Cardiac septum (tissue), 1 donor: ENCODE results near the gene AFF3. TPM values are rescaled to one million over a fixed set of nuclear protein-coding genes. Genes with fewer than 3 reads are reported as not detected.

Source experiments
- DNase-seq: peaks from one replicate; pipeline ENCODE4 v3.0.0-alpha.2; 2020; ENCODE audit warnings: low spot score
- intact Hi-C: fragments of 100-400 bp; cut with DNase I; formaldehyde crosslinking; loops from one replicate; pipeline ENCODE4 v1.14.0; 2022
- total RNA-seq: library from RNA; stranded (reverse); fragmentation: NEBNext Ultra II Directional; extraction: Animal tissue kit (Norgen Biotek cat#: 25700); gene quantifications from one replicate; pipeline ENCODE4 v1.2.1, GENCODE V29; 2021
- donor health status: DM: no; HTN: no; CAD: no.

Gene AFF3
- total RNA-seq, 1 donor from 2014 or later = 6.7 TPM

DNA sequence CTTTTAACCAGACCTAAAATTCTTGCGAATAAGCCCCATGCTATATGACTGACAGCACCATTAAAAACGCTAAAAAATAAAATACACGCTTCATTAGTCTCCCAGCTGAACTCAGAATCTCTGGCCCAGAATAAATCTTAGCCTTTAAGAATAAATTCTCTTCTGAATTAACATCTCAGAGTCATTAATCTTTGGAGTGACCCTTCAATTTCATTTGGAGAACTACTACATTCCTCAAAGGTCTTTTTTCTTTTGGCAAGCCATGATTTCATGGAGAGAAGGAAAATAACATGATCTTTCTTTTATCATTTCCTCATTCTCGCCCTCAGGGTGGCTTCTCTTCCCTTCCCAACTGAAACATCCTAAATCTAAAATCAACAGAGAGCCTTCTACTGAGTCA lies 259.0 kb downstream of the AFF3 start:
- no peak for DNase-seq
- intact Hi-C loops = no loop called here

DNA sequence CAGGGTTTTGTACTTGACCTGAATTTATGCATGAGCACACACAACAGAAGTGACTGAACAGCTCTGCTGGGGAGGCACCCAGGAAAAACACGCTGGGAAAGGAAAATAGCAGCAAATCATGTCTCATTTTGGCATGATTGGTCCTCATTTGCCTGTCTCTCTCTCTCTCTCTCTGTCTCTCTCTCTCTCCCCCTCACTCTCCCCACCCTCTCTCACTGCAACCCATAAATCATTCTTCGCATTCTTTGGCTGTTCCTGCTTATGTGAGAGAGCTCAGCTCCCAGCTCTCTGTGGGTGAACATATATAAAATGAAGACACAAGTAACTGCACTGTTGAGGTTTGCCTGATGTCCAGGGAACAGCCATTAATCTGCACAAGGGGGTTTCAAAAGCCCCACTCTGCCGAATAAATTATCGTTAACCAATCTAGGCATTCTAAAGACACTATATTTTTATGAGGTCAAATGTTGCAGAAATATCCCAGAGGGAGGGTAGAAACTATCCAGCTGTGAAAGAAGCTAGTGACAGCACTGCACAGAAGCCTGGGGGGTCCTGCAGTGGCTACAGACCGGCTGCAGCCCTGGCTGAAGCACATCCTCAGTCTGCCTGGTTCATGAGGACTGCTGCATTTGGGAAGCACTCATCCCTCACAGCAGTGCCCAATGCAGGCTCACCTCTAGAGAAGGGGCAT lies 260.3 kb downstream of the AFF3 start:
- intact Hi-C loops = no loop called here

GRCh38 chr2:99880964-99881294 lies 261.5 kb downstream of the AFF3 start:
- intact Hi-C loops = no loop called here
- no peak for DNase-seq

More for the DNA sequence above, 260.3 kb downstream of the AFF3 start:
- DNase-seq = no peak

- intact Hi-C loops = no loop called here
- DNase-seq = no peak
Measured at GRCh38 chr2:99880148-99880963, 262.0 kb downstream of the AFF3 start.

DNA sequence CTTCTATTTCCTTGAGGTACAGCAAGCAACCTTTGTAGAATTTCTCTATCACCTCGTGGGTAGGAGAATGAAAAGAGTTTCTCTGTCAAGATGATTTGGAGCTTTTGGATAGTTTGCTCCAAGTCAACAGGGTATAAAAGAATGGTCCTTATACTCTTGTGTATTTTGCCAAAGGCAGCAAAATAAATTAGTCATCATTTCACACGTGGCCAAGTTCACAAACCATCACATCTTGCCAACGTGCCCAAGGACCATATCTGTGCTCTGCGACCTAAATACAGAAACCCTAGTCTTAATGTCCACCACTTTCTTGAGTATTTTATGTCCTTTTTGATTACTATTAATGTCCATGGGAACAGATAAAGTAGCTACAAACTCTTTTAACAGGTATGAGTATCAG lies 262.9 kb downstream of the AFF3 start:
- DNase-seq = no peak
- intact Hi-C loops = no loop called here

DNA sequence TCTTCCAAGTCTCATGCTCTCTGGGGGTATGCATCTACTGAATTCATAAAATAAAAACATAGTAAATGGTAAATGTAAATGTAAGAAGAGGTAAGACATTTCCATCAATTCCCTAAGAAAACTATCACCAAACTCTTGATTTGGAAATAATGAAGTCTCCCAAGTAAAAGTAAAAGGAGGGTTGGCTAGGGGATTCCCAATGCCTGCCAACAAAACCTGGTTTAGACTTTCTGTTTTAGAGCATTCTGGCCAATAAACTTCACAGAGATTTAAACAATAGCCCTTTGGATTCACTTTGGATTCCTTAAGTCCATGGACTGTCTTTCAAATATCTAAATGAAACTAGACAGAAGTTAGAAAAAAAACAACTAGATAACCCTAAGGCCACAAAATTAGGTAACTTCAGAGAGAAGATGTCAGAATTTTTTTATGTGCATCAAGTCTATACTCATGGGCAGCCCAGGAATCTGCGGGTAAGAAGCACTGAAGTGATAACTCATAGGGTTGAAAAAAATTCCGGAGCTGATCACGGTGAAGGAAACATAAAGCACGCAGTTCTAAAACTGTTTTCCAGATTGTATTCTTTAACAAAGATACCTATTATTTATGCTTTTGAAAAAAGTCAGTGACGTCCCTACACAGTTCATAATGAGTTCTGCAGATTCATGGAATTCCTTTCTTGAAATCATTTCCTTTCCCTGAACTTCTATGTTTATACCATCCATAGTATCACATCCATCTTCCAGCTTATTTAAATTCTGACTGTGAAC lies 263.6 kb downstream of the AFF3 start:
- intact Hi-C loops = no loop called here
- DNase-seq = no peak

DNA sequence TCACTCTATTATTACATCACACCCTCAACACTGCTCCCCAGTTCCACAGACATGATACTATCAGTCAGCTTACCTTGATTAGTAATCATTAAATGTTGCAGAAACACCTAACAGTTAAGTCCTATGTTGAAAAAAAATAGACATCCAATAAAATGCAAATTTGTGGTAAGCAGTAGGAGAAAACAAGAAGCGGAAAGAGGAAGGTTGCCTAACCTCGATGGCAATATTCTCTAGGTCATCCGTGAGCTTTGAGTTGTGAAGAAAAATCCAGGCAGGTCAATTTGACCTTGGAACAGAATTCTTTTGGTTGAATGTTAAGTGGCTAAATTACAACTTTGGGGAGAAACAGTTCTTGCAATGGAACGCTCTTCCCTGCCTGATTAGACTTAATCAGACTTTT lies 264.4 kb downstream of the AFF3 start:
- intact Hi-C loops = no loop called here
- DNase-seq = no peak

- DNase-seq = no peak
- intact Hi-C loops = no loop called here
Measured at GRCh38 chr2:99876956-99877355, 265.4 kb downstream of the AFF3 start.

GRCh38 chr2:99875627-99876201 lies 266.7 kb downstream of the AFF3 start:
- intact Hi-C loops = no loop called here
- no peak for DNase-seq

GRCh38 chr2:99868260-99868659 lies 274.1 kb downstream of the AFF3 start:
- intact Hi-C loops = no loop called here
- no peak for DNase-seq

GRCh38 chr2:99867770-99868169 lies 274.6 kb downstream of the AFF3 start:
- no peak for DNase-seq
- intact Hi-C loops = no loop called here

DNA sequence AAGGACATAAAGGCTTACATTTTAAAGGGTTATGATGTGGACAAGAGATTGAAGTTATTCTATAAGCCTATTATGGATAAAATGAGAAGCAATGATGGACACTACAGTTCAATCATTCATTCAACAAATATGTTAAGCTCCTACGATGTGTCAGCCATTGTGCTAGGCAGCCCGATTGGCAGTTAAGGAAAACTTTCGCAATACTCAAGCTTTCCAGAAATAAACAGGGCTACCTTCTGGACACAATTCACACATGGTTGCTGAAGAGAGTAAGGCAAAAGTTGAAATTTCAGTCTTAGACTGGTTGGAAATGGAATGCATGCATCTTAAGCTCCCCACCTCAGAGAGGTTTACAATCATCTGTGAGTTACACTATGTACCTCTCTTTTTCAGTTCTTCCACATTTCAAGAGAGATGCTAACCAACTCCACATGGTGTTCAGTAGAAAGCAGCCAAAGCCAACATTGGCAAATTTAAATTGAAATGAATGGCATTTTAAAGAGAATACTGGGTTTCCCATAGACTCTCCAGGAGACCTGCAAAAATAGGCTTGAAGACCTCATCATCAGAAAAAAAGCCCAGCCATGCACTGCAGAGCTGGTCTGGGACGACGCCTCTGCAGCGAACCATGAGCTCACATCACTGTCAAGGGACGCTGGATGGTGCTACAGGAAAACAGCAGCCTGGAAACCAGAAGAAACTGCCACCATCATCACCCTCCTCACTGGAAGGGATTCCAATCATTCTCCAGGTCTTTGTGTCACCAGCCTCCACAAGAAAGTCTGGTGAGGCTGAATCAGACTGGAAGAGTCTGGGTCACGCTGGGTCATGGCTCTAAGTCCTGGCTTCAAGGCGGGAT lies 276.3 kb downstream of the AFF3 start:
- DNase-seq = no peak
- intact Hi-C loops = no loop called here

DNA sequence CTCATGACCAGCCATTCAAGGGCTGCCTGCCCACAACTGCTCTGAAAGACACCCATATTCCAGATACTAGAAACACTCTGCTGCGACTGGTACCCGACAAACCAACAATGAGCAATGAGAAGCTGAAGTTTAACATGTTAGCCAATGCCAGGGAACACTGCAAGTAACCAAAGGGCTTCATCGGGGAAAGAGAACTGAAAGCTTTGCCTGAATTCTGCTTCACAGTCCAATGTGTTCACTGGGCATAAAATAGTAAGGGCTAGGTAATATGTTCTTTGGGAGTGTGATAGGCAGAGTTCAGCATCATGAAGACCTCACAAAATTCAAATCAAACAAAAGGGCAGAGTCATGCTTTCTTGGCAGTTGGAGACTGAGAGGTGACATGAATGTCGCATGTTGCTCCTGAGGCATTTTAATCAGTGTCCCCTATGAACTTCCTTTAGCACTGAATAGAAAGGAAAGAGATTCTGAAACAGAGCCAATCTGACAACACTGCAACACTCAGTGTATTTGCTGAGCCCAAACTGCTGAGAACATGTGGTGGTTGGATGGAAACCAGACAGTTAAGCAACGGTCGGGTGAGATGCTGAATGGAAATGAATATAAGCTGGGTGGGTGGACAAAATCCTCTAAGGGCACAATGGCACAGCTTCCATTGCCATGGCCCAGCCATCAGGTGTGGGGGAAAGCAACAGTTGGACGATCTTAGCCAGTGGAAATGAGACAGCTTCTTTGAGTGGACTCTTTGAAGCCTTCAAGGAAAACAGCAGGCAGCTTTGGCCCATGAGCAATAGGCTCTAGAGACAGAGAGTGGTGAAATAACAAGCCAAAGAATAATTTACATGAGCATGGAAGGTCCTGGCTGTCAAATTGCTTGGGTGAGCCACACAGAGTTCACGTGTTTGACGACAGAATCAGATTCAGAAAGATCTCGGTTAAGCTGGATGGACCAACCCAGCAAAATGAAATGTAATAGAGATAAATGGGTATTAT lies 277.5 kb downstream of the AFF3 start:
- intact Hi-C loops = no loop called here
- DNase-seq = no peak

GRCh38 chr2:99863903-99864270 lies 278.5 kb downstream of the AFF3 start:
- intact Hi-C loops = no loop called here

GRCh38 chr2:99863236-99863902 lies 279.0 kb downstream of the AFF3 start:
- intact Hi-C loops = no loop called here
- DNase-seq = no peak

More at GRCh38 chr2:99863903-99864270, 278.5 kb downstream of the AFF3 start:
- DNase-seq = no peak

DNA sequence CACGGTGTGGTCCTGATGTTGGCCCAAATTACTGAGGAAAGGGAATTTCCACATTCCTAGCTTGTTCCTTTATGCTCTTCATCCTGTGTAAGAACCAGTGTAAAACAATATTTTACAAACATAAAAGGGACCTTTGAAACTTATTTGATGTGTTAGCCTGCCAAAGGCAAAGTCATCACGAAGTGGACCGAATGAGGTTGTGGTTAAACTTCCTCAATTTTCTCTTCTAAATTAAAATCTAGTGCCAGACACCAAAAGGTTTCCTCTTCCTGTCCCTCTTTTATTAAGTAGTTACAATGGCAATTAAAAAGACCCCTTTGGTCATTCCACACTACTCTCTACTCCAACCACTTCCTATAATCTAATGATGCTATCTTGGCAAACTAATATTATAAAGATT lies 279.8 kb downstream of the AFF3 start:
- DNase-seq = no peak
- intact Hi-C loops = no loop called here

DNA sequence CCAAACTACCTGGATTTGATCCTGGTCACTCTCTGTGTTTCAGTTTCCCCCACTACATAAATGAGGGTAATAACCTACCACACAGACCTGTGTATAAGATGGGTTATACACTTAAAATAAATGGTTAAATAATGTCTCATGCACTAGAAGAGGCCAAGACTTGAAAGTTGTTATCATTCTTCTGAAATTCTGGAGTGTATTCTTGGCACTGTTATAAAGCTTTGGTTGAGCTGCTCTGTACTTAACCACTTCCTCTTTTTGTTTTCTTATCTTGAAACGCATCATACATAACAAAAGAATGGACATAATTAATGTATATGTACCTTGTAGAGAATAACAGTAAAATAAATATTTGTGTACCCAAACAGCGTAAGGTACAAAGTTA lies 281.0 kb downstream of the AFF3 start:
- DNase-seq = no peak
- intact Hi-C loops = no loop called here
